Measurements from ENCODE around the gene CMTM8.

- no peak for TF ChIP-seq CTCF (IDR thresholded peaks at IDR 0.05)
- no peak for TF ChIP-seq POLR2AphosphoS5 (IDR thresholded peaks at IDR 0.05)
- TF ChIP-seq POLR2A (IDR thresholded peaks at IDR 0.05) = no peak
- no peak for TF ChIP-seq EP300 (IDR thresholded peaks at IDR 0.05; ENCODE audit: low read depth)
Observed at GRCh38 chr3:32312251-32312650, 73.8 kb downstream of the CMTM8 start.
